Measurements from ENCODE around the gene PLA2G2A. TPM values are rescaled to one million over a fixed set of nuclear protein-coding genes. Genes with fewer than 3 reads are reported as not detected.

Gene PLA2G2A
- total and polyA plus RNA-seq, 2 of the 8 experiments (the other 6 are each of a cell fraction or from before 2014, with no cell fraction given): 0.69 to 3.7 TPM

- TF ChIP-seq USF2 (IDR thresholded peaks at IDR 0.05; ENCODE audit: low read length): no peak
- no peak for TF ChIP-seq SIRT6 (IDR thresholded peaks at IDR 0.05; ENCODE audit: low read length)
- TF ChIP-seq NANOG (IDR thresholded peaks at IDR 0.05; ENCODE audit: insufficient read depth, low read depth, low read length, poor library complexity, severe bottlenecking): no peak
- TF ChIP-seq TBP (IDR thresholded peaks at IDR 0.05; ENCODE audit: low read depth, low read length): no peak
- TF ChIP-seq EGR1 (IDR thresholded peaks at IDR 0.05; ENCODE audit: borderline replicate concordance, low read depth, low read length): no peak
Measured at GRCh38 chr1:19955534-19956170, 23.8 kb downstream of the PLA2G2A start (continued).
